Spleen (tissue), 11 donors: ENCODE measurements around the gene MYH7B. TPM values are rescaled to one million over a fixed set of nuclear protein-coding genes. Genes with fewer than 3 reads are reported as not detected.
A peak's percentile ranks its signal among the peaks of the same experiment; 100 is the strongest.

Experiments used
- DNase-seq: peaks from one replicate; pipeline ENCODE4 v3.0.0-alpha.2; 2020
- H3K27ac ChIP-seq, 8 donors: fragments of 200-600 bp; sonication (generic) in 7 of 8; 1 replicate in 4 of 8; 2 replicates in 4 of 8; pipeline versions ENCODE4 v1.5.0 to v1.8.0; 2016 to 2021; ENCODE audit warnings: inconsistent platforms in 4 of 8, mild to moderate bottlenecking in 4 of 8, moderate library complexity in 1 of 8
- H3K27me3 ChIP-seq, 7 donors: fragments of 200-600 bp; sonication (generic) in 6 of 7; replicated peaks in 1 of 7; 1 replicate in 4 of 7; 2 replicates in 3 of 7; pipeline versions ENCODE4 v1.5.0 to v1.8.0; 2016 to 2021; ENCODE audit warnings: inconsistent platforms in 3 of 7, mild to moderate bottlenecking in 1 of 7
- H3K36me3 ChIP-seq, 6 donors: fragments of 200-600 bp; sonication (generic) in 5 of 6; 1 replicate in 4 of 6; 2 replicates in 2 of 6; pipeline versions ENCODE4 v1.5.0 to v1.8.0; 2016 to 2021; ENCODE audit warnings: inconsistent platforms in 2 of 6
- H3K4me1 ChIP-seq, 6 donors: fragments of 200-600 bp; sonication (generic) in 5 of 6; 1 replicate in 3 of 6; 2 replicates in 3 of 6; pipeline versions ENCODE4 v1.5.0 to v1.8.0; 2016 to 2021; ENCODE audit warnings: inconsistent platforms in 3 of 6
- H3K4me3 ChIP-seq, 8 donors: fragments of 200-600 bp; sonication (generic) in 7 of 8; 1 replicate in 4 of 8; 2 replicates in 4 of 8; pipeline versions ENCODE4 v1.5.0 to v1.8.0; 2016 to 2021; ENCODE audit warnings: inconsistent platforms in 4 of 8, mild to moderate bottlenecking in 4 of 8, moderate library complexity in 2 of 8
- H3K9me3 ChIP-seq, 8 donors: fragments of 200-600 bp; sonication (generic) in 7 of 8; 1 replicate in 4 of 8; 2 replicates in 4 of 8; pipeline versions ENCODE4 v1.5.0 to v1.8.0; 2016 to 2021; ENCODE audit warnings: inconsistent platforms in 4 of 8
- CTCF ChIP-seq, 11 experiments: fragments of 200-600 bp in 7 of 11; fragments of 450-650 bp in 4 of 11; sonication (generic) in 4 of 11; IDR thresholded peaks in 8 of 11; conservative IDR thresholded peaks in 3 of 11; 1 replicate in 7 of 11; 2 replicates in 4 of 11; pipeline versions ENCODE4 v1.4.0 to v1.8.0; 2016 to 2021; ENCODE audit warnings: antibody characterized with exemption in 11 of 11, inconsistent platforms in 4 of 11, mild to moderate bottlenecking in 1 of 11
- POLR2A ChIP-seq, 3 donors: fragments of 450-650 bp; IDR thresholded peaks; one replicate each; pipeline ENCODE4 v1.5.1; 2017; ENCODE audit warnings: antibody characterized with exemption in 3 of 3, mild to moderate bottlenecking in 1 of 3
- POLR2AphosphoS5 ChIP-seq, 3 donors: sonication (generic); formaldehyde crosslinking; IDR thresholded peaks; one replicate each; pipeline ENCODE4 v1.5.1; 2017; ENCODE audit warnings: antibody characterized with exemption in 3 of 3
- WGBS, 5 donors: extraction: QIAGEN DNeasy Blood & Tissue Kit in 3 of 5; methylation state at CpG; one replicate each; pipeline versions ENCODE4 v1.1.5 to v1.1.7; 2013 to 2018; 5-methylcytosine and 5-hydroxymethylcytosine counted together
- intact Hi-C: fragments of 100-400 bp; cut with DNase I; formaldehyde crosslinking; loops from one replicate; pipeline ENCODE4 v1.15.0; 2023; ENCODE audit warnings: low total_unique reads
- polyA plus RNA-seq, 3 donors: library from polyadenylated mRNA; stranded (reverse); fragments of 200-250 nt; gene quantifications; one replicate each; pipeline ENCODE4 v1.2.1, GENCODE V29; 2013
- total RNA-seq, 7 donors: library from RNA; depleted of rRNA in 3 of 7; stranded (reverse); fragments of >200 nt in 3 of 7; fragmentation: NEBNext Ultra II Directional in 4 of 7; extraction: Animal tissue kit (Norgen Biotek cat#: 25700) in 4 of 7; gene quantifications; one replicate each; pipeline versions ENCODE4 v1.1.0 to v1.2.1, GENCODE V29; 2016 to 2021
- donor health status: healthy with polysubstance abuse.
- donor health status: DM: no; HTN: no; CAD: no; lungs with moderate emphysema.
- donor health status: DM: no; HTN: no; CAD: no.
- donor health status: Bipolar disorder and iron deficiency.
- donor health status: healthy.
- donor health status: DM: no; HTN: no; CAD: no.
- donor health status: DM: yes; HTN: yes; CAD: no.

The MYH7B gene
- total and polyA plus RNA-seq, 10 donors = 0.09 to 1.7 (median 0.75) TPM

GRCh38 chr20:34926581-34926980 lies 29.1 kb upstream of the MYH7B start:
- Histone ChIP-seq H3K4me1 (peaks cover 0 to 4% (median 0%) of the 10 kb centered on the region in 6 donors), H3K9me3 (no peaks in the 10 kb centered on the region), H3K27me3 (no peaks in the 10 kb centered on the region), H3K4me3 (no peak overlapping the region), H3K36me3 (peaks cover 0 to 100% (median 51%) of the 10 kb centered on the region in 6 donors), H3K27ac (no peak overlapping the region)
- TF ChIP-seq CTCF (IDR thresholded peaks at IDR 0.05 in 8 of 11, conservative IDR thresholded peaks at IDR 0.05 in 3 of 11) = no peak
- no peak for TF ChIP-seq POLR2A (IDR thresholded peaks at IDR 0.05)
- no peak for TF ChIP-seq POLR2AphosphoS5 (IDR thresholded peaks at IDR 0.05)
- intact Hi-C loops = no loop called here
- DNase-seq = no peak
- 82 to 100% (median 93%) methylated on average over 1 of the region's 1 CpG for WGBS, 5 donors

- H3K9me3 ChIP-seq = no peaks in the 10 kb centered on the region
- no peak for DNase-seq
- H3K27me3 ChIP-seq = no peaks in the 10 kb centered on the region
- no peaks in the 10 kb centered on the region for H3K4me1 ChIP-seq
- no peak overlapping the region for H3K4me3 ChIP-seq
- H3K27ac ChIP-seq = no peak overlapping the region
- peaks cover 0 to 99% (median 56%) of the 10 kb centered on the region in 6 donors for H3K36me3 ChIP-seq
- WGBS, 5 donors = 96 to 100% (median 100%) methylated on average over 1 of the region's 1 CpG
- TF ChIP-seq CTCF (IDR thresholded peaks at IDR 0.05 in 8 of 11, conservative IDR thresholded peaks at IDR 0.05 in 3 of 11) (no peak), POLR2A (IDR thresholded peaks at IDR 0.05) (no peak), POLR2AphosphoS5 (IDR thresholded peaks at IDR 0.05) (no peak)
- intact Hi-C loops = no loop called here
Observed at GRCh38 chr20:34927736-34928135, 27.9 kb upstream of the MYH7B start.

- DNase-seq = no peak
- Histone ChIP-seq H3K27me3 (no peaks in the 10 kb centered on the region), H3K4me1 (no peaks in the 10 kb centered on the region), H3K36me3 (peaks cover 0 to 99% (median 54%) of the 10 kb centered on the region in 6 donors), H3K4me3 (no peak overlapping the region), H3K27ac (no peak overlapping the region), H3K9me3 (no peaks in the 10 kb centered on the region)
- intact Hi-C loops = no loop called here
- 72 to 100% (median 96%) methylated on average over 2 of the region's 2 CpGs for WGBS, 5 donors
- no peak for TF ChIP-seq POLR2AphosphoS5 (IDR thresholded peaks at IDR 0.05)
- TF ChIP-seq POLR2A (IDR thresholded peaks at IDR 0.05) = no peak
- no peak for TF ChIP-seq CTCF (IDR thresholded peaks at IDR 0.05 in 8 of 11, conservative IDR thresholded peaks at IDR 0.05 in 3 of 11)
Observed at GRCh38 chr20:34928411-34928810, 27.3 kb upstream of the MYH7B start.

- DNase-seq = no peak
- peaks cover 0 to 99% (median 46%) of the 10 kb centered on the region in 6 donors for H3K36me3 ChIP-seq
- no peak overlapping the region for H3K27ac ChIP-seq
- TF ChIP-seq POLR2A (IDR thresholded peaks at IDR 0.05) = no peak
- TF ChIP-seq CTCF (IDR thresholded peaks at IDR 0.05 in 8 of 11, conservative IDR thresholded peaks at IDR 0.05 in 3 of 11) = no peak
- TF ChIP-seq POLR2AphosphoS5 (IDR thresholded peaks at IDR 0.05) = peak in 1 of 3 donors; percentile 24
- intact Hi-C loops = no loop called here
- 91 to 97% (median 94%) methylated on average over 4 to 7 of the region's 7 CpGs for WGBS, 5 donors
- no peaks in the 10 kb centered on the region for H3K9me3 ChIP-seq
- no peak overlapping the region for H3K4me3 ChIP-seq
- H3K27me3 ChIP-seq = no peaks in the 10 kb centered on the region
- H3K4me1 ChIP-seq = no peaks in the 10 kb centered on the region
Observed at GRCh38 chr20:34931771-34932170, 23.9 kb upstream of the MYH7B start.
